ENCODE measurements around the gene CEP250.
A peak's percentile ranks its signal among the peaks of the same experiment; 100 is the strongest.

The CEP250 gene

DNA sequence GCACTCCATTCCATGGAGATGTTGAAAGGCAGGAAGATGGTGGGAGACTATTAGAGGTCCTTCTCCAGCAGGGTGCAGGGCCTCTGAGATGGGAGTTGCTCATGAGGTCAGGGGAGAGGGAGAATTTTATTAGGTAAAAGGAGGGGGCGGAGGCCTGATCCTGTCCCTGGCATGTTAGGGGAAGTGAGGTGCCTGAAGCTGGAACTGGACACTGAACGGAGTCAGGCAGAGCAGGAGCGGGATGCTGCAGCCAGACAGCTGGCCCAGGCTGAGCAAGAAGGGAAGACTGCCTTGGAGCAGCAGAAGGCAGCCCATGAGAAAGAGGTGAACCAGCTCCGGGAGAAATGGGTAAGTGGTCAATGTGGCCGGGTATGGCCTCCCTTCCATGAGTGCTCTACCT lies 24.4 kb downstream of the CEP250 start:
- no peak overlapping the region for H3K4me2 ChIP-seq (ENCODE audit: insufficient read depth, low read length)
- H3K36me3 ChIP-seq (ENCODE audit: insufficient read depth, low read length), result peaks cover 83% of the 10 kb centered on the region
- H3K4me1 ChIP-seq (ENCODE audit: insufficient read depth, low read length), result no peaks in the 10 kb centered on the region
- H3K79me2 ChIP-seq (ENCODE audit: insufficient read depth, low read length), result peaks cover 16% of the 10 kb centered on the region
- peaks cover 7% of the 10 kb centered on the region; the same call in 1 of the 2 replicates for H4K20me1 ChIP-seq (ENCODE audit: insufficient read depth, low read length)
- peaks cover 8% of the 10 kb centered on the region for H3K9me3 ChIP-seq (ENCODE audit: insufficient read depth, low read length, severe bottlenecking)
- no peak overlapping the region for H3K27ac ChIP-seq (ENCODE audit: low read length)
- ATAC-seq (ENCODE audit: insufficient read depth, low read depth) (no peak), DNase-seq (no peak)
- H3K27me3 ChIP-seq (ENCODE audit: insufficient read depth, low read length, poor library complexity), result no peaks in the 10 kb centered on the region
- no peak overlapping the region for H3K4me3 ChIP-seq (ENCODE audit: low read depth in 1 of 2, low read length in 2 of 2)
- H3K9ac ChIP-seq (ENCODE audit: low read depth, low read length), result no peak overlapping the region
- H2AFZ ChIP-seq (ENCODE audit: low read depth, low read length), result no peak overlapping the region
- TF ChIP-seq CTCF (IDR thresholded peaks at IDR 0.05; ENCODE audit: borderline replicate concordance, extremely low read depth, low read length, poor library complexity, severe bottlenecking) (no peak), EZH2 (IDR thresholded peaks at IDR 0.05; ENCODE audit: borderline replicate concordance, low read depth, low read length, severe bottlenecking) (no peak)

GRCh38 chr20:35487479-35487878 lies 32.1 kb downstream of the CEP250 start:
- Histone ChIP-seq H3K4me2 (ENCODE audit: insufficient read depth, low read length) (no peak overlapping the region), H3K27ac (ENCODE audit: low read length) (no peak overlapping the region), H3K36me3 (ENCODE audit: insufficient read depth, low read length) (peaks cover 80% of the 10 kb centered on the region), H3K9me3 (ENCODE audit: insufficient read depth, low read length, severe bottlenecking) (peaks cover 8% of the 10 kb centered on the region), H3K4me1 (ENCODE audit: insufficient read depth, low read length) (peaks cover 38% of the 10 kb centered on the region), H3K4me3 (ENCODE audit: low read depth in 1 of 2, low read length in 2 of 2) (no peak overlapping the region), H3K79me2 (ENCODE audit: insufficient read depth, low read length) (peaks cover 85% of the 10 kb centered on the region), H3K9ac (ENCODE audit: low read depth, low read length) (no peak overlapping the region), H3K27me3 (ENCODE audit: insufficient read depth, low read length, poor library complexity) (no peaks in the 10 kb centered on the region), H2AFZ (ENCODE audit: low read depth, low read length) (no peak overlapping the region), H4K20me1 (ENCODE audit: insufficient read depth, low read length) (no peaks in the 10 kb centered on the region)
- no peak for ATAC-seq (ENCODE audit: insufficient read depth, low read depth)
- TF ChIP-seq EZH2 (IDR thresholded peaks at IDR 0.05; ENCODE audit: borderline replicate concordance, low read depth, low read length, severe bottlenecking) (no peak), CTCF (IDR thresholded peaks at IDR 0.05; ENCODE audit: borderline replicate concordance, extremely low read depth, low read length, poor library complexity, severe bottlenecking) (no peak)
- no peak for DNase-seq

- Histone ChIP-seq H3K36me3 (ENCODE audit: insufficient read depth, low read length) (peaks cover 85% of the 10 kb centered on the region), H3K9me3 (ENCODE audit: insufficient read depth, low read length, severe bottlenecking) (no peaks in the 10 kb centered on the region), H3K4me2 (ENCODE audit: insufficient read depth, low read length) (peak overlapping the region; percentile 88)
Observed at GRCh38 chr20:35489717-35490116, 34.3 kb downstream of the CEP250 start.

More at GRCh38 chr20:35489717-35490116, 34.3 kb downstream of the CEP250 start:
- ATAC-seq (ENCODE audit: insufficient read depth, low read depth) (no peak), DNase-seq (peak; percentile 30)
- peak overlapping the region; percentile 56 for H3K27ac ChIP-seq (ENCODE audit: low read length)
- peaks cover 70% of the 10 kb centered on the region for H3K79me2 ChIP-seq (ENCODE audit: insufficient read depth, low read length)
- no peaks in the 10 kb centered on the region for H3K27me3 ChIP-seq (ENCODE audit: insufficient read depth, low read length, poor library complexity)
- no peaks in the 10 kb centered on the region for H4K20me1 ChIP-seq (ENCODE audit: insufficient read depth, low read length)
- H3K4me3 ChIP-seq (ENCODE audit: low read depth in 1 of 2, low read length in 2 of 2), result peak overlapping the region in 1 of 2 experiments; percentile 73; a peak in 2 of 4 replicates
- no peak overlapping the region for H2AFZ ChIP-seq (ENCODE audit: low read depth, low read length)
- TF ChIP-seq CTCF (IDR thresholded peaks at IDR 0.05; ENCODE audit: borderline replicate concordance, extremely low read depth, low read length, poor library complexity, severe bottlenecking), result no peak
- TF ChIP-seq EZH2 (IDR thresholded peaks at IDR 0.05; ENCODE audit: borderline replicate concordance, low read depth, low read length, severe bottlenecking), result no peak
- H3K4me1 ChIP-seq (ENCODE audit: insufficient read depth, low read length), result peaks cover 38% of the 10 kb centered on the region
- H3K9ac ChIP-seq (ENCODE audit: low read depth, low read length), result peak overlapping the region; percentile 76

Measured in DND-41 (cell line).